Neural cell (in vitro differentiated cells): ENCODE measurements around the gene HPDL. TPM values are rescaled to one million over a fixed set of nuclear protein-coding genes. Genes with fewer than 3 reads are reported as not detected.

Experiments used
- H2AFZ ChIP-seq: fragments of 200-600, 300-800 bp; sonication (generic), shearing (Covaris generic); 2 replicates; pipeline ENCODE4 v1.6.0; 2014; ENCODE audit warnings: low read depth, mild to moderate bottlenecking, antibody characterized with exemption, low read length, moderate library complexity
- H3F3A ChIP-seq: fragments of 200-600 bp; shearing (Covaris generic); 2 replicates; pipeline ENCODE4 v1.6.1; 2016; ENCODE audit warnings: mild to moderate bottlenecking, moderate library complexity, mixed read lengths, antibody characterized with exemption, low read length; ENCODE audit not compliant: insufficient read depth, poor library complexity, severe bottlenecking
- H3K27ac ChIP-seq: fragments of 200-600, 300-800 bp; sonication (generic), shearing (Covaris generic); 2 replicates; pipeline ENCODE4 v1.5.1; 2014; ENCODE audit warnings: mild to moderate bottlenecking, low read length, moderate library complexity
- H3K27me3 ChIP-seq: fragments of 300-800, 200-600 bp; sonication (generic), shearing (Covaris generic); 2 replicates; pipeline ENCODE4 v1.6.0; 2014; ENCODE audit warnings: mild to moderate bottlenecking, low read depth, low read length, moderate library complexity; ENCODE audit not compliant: insufficient read depth
- H3K36me3 ChIP-seq: fragments of 300-800, 200-600 bp; sonication (generic), shearing (Covaris generic); 2 replicates; pipeline ENCODE4 v1.5.1; 2014; ENCODE audit warnings: mild to moderate bottlenecking, antibody characterized with exemption, low read length, moderate library complexity; ENCODE audit not compliant: insufficient read depth
- H3K4me2 ChIP-seq: fragments of 300-800, 200-600 bp; sonication (generic), shearing (Covaris generic); 2 replicates; pipeline ENCODE4 v1.6.0; 2014; ENCODE audit warnings: mild to moderate bottlenecking, low read length
- H3K4me3 ChIP-seq: fragments of 300-800, 200-600 bp; sonication (generic), shearing (Covaris generic); 2 replicates; pipeline ENCODE4 v1.5.1; 2014; ENCODE audit warnings: mild to moderate bottlenecking, low read length, moderate library complexity
- H3K79me2 ChIP-seq: fragments of 200-600 bp; shearing (Covaris generic); replicated peaks from 2 replicates; pipeline ENCODE4 v1.6.0; 2014; ENCODE audit warnings: mild to moderate bottlenecking, low read length, moderate library complexity; ENCODE audit not compliant: insufficient read depth
- H3K9ac ChIP-seq: fragments of 300-800, 200-600 bp; sonication (generic), shearing (Covaris generic); 2 replicates; pipeline ENCODE4 v1.6.1; 2016; ENCODE audit warnings: mild to moderate bottlenecking, low read length, mixed read lengths
- H3K9me2 ChIP-seq: fragments of 200-600 bp; shearing (Covaris generic); 2 replicates; pipeline ENCODE4 v1.6.1; 2016; ENCODE audit warnings: mild to moderate bottlenecking, low read length, mixed read lengths; ENCODE audit not compliant: insufficient read depth
- H3K9me3 ChIP-seq: fragments of 200-600, 300-800 bp; sonication (generic), shearing (Covaris generic); 2 replicates; pipeline ENCODE4 v1.6.1; 2016; ENCODE audit warnings: mild to moderate bottlenecking, mixed run types, low read length, moderate library complexity, mixed read lengths
- H4K20me1 ChIP-seq: fragments of 200-600 bp; shearing (Covaris generic); 2 replicates; pipeline ENCODE4 v1.6.1; 2016; ENCODE audit warnings: mild to moderate bottlenecking, mixed run types; ENCODE audit not compliant: insufficient read depth
- CTCF ChIP-seq: fragments of 450-650 bp; IDR thresholded peaks from 2 replicates; pipeline ENCODE4 v1.5.1; 2014; ENCODE audit warnings: antibody characterized with exemption, mild to moderate bottlenecking, moderate library complexity; ENCODE audit not compliant: poor library complexity, severe bottlenecking
- EP300 ChIP-seq: fragments of 450-650 bp; conservative IDR thresholded peaks from 2 replicates; pipeline ENCODE4 v1.6.1; 2014; ENCODE audit warnings: antibody characterized with exemption, mild to moderate bottlenecking, moderate library complexity; ENCODE audit not compliant: poor library complexity, severe bottlenecking
- EZH2 ChIP-seq: fragments of 200-600, 300-800 bp; shearing (Covaris generic), sonication (generic); IDR thresholded peaks from 2 replicates; pipeline ENCODE4 v1.6.1; 2014; ENCODE audit warnings: antibody characterized with exemption, low read length, borderline replicate concordance, mild to moderate bottlenecking; ENCODE audit not compliant: insufficient read depth, poor library complexity, severe bottlenecking
- MXI1 ChIP-seq: fragments of 450-650 bp; conservative IDR thresholded peaks from 2 replicates; pipeline ENCODE4 v1.6.1; 2014; ENCODE audit warnings: antibody characterized with exemption, mild to moderate bottlenecking; ENCODE audit not compliant: poor library complexity, severe bottlenecking
- POLR2AphosphoS5 ChIP-seq: IDR thresholded peaks from 2 replicates; pipeline ENCODE4 v1.6.1; 2012
- RAD21 ChIP-seq: fragments of 450-650 bp; conservative IDR thresholded peaks from 2 replicates; pipeline ENCODE4 v1.6.1; 2014; ENCODE audit warnings: antibody characterized with exemption, mild to moderate bottlenecking, moderate library complexity
- SMC3 ChIP-seq: fragments of 450-650 bp; conservative IDR thresholded peaks from 2 replicates; pipeline ENCODE4 v1.6.1; 2014; ENCODE audit warnings: antibody characterized with exemption, mild to moderate bottlenecking, moderate library complexity; ENCODE audit not compliant: poor library complexity
- TAF1 ChIP-seq: IDR thresholded peaks from 2 replicates; pipeline ENCODE4 v1.6.1; 2012; ENCODE audit warnings: low read depth
- polyA plus RNA-seq: library from polyadenylated mRNA; depleted of rRNA; stranded (reverse); fragments of >200 nt; gene quantifications from 2 replicates; pipeline ENCODE4 v1.2.3, GENCODE V29; 2014
- TF ChIP-seq, protein P1 (sequence below): IDR thresholded peaks from 2 replicates; pipeline ENCODE4 v1.6.1; 2012; ENCODE audit warnings: borderline replicate concordance

The HPDL gene
- polyA plus RNA-seq, 1 donor from 2014 or later = not detected

GRCh38 chr1:45319761-45320160 lies 6.9 kb upstream of the HPDL start:
- no peaks in the 10 kb centered on the region for H3F3A ChIP-seq
- H3K36me3 ChIP-seq = no peaks in the 10 kb centered on the region
- H3K9me3 ChIP-seq = no peaks in the 10 kb centered on the region
- no peak overlapping the region for H3K9ac ChIP-seq
- no peak overlapping the region for H2AFZ ChIP-seq
- no peak for TF ChIP-seq RAD21
- H3K27ac ChIP-seq = no peak overlapping the region
- no peak overlapping the region for H3K4me3 ChIP-seq
- no peak overlapping the region for H3K4me2 ChIP-seq
- H3K27me3 ChIP-seq = no peaks in the 10 kb centered on the region
- no peaks in the 10 kb centered on the region for H3K9me2 ChIP-seq
- H4K20me1 ChIP-seq = no peaks in the 10 kb centered on the region
- H3K79me2 ChIP-seq = no peaks in the 10 kb centered on the region

DNA sequence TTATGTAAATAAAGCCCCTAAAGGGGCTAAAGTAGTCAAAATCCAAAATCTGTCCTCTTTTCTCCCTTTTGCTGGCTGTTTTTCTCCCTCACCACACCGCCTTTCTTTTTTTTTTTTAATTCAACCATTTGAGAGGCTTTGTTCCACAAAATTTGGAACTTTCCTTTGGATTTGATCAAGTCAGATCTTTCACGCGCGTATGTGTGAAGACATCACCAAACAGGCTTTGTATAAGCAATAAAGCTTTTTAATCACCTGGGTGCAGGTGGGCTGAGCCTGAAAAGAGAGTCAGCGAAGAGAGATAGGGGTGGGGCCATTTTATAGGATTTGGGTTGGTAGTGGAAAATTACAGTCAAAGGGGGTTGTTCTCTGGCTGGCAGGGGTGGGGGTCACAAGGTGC lies 5.3 kb upstream of the HPDL start:
- H3K4me2 ChIP-seq = no peak overlapping the region

GRCh38 chr1:45322486-45323040 lies 4.1 kb upstream of the HPDL start:
- H3K27ac ChIP-seq = no peak overlapping the region
- no peaks in the 10 kb centered on the region for H4K20me1 ChIP-seq
- H3F3A ChIP-seq = no peaks in the 10 kb centered on the region
- H3K36me3 ChIP-seq = no peaks in the 10 kb centered on the region
- H3K79me2 ChIP-seq = no peaks in the 10 kb centered on the region
- no peak overlapping the region for H3K4me2 ChIP-seq
- H3K27me3 ChIP-seq = no peaks in the 10 kb centered on the region
- H3K9me3 ChIP-seq = no peaks in the 10 kb centered on the region
- H3K9me2 ChIP-seq = no peaks in the 10 kb centered on the region
- H2AFZ ChIP-seq = no peak overlapping the region
- no peak overlapping the region for H3K4me3 ChIP-seq
- TF ChIP-seq, protein P1, sequence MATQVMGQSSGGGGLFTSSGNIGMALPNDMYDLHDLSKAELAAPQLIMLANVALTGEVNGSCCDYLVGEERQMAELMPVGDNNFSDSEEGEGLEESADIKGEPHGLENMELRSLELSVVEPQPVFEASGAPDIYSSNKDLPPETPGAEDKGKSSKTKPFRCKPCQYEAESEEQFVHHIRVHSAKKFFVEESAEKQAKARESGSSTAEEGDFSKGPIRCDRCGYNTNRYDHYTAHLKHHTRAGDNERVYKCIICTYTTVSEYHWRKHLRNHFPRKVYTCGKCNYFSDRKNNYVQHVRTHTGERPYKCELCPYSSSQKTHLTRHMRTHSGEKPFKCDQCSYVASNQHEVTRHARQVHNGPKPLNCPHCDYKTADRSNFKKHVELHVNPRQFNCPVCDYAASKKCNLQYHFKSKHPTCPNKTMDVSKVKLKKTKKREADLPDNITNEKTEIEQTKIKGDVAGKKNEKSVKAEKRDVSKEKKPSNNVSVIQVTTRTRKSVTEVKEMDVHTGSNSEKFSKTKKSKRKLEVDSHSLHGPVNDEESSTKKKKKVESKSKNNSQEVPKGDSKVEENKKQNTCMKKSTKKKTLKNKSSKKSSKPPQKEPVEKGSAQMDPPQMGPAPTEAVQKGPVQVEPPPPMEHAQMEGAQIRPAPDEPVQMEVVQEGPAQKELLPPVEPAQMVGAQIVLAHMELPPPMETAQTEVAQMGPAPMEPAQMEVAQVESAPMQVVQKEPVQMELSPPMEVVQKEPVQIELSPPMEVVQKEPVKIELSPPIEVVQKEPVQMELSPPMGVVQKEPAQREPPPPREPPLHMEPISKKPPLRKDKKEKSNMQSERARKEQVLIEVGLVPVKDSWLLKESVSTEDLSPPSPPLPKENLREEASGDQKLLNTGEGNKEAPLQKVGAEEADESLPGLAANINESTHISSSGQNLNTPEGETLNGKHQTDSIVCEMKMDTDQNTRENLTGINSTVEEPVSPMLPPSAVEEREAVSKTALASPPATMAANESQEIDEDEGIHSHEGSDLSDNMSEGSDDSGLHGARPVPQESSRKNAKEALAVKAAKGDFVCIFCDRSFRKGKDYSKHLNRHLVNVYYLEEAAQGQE = no peak
- TF ChIP-seq EP300 (no peak), RAD21 (no peak), MXI1 (no peak), POLR2AphosphoS5 (no peak), EZH2 (no peak), TAF1 (no peak), SMC3 (no peak), CTCF (no peak)
- no peak overlapping the region for H3K9ac ChIP-seq

More for the DNA sequence above, 5.3 kb upstream of the HPDL start:
- H3K4me3 ChIP-seq = no peak overlapping the region
- H3F3A ChIP-seq = no peaks in the 10 kb centered on the region
- H2AFZ ChIP-seq = no peak overlapping the region
- no peaks in the 10 kb centered on the region for H3K36me3 ChIP-seq
- H3K9ac ChIP-seq = no peak overlapping the region
- no peaks in the 10 kb centered on the region for H3K79me2 ChIP-seq
- H3K9me3 ChIP-seq = no peaks in the 10 kb centered on the region
- no peak for TF ChIP-seq TAF1
- H4K20me1 ChIP-seq = no peaks in the 10 kb centered on the region
- H3K9me2 ChIP-seq = no peaks in the 10 kb centered on the region
- no peak overlapping the region for H3K27ac ChIP-seq
- H3K27me3 ChIP-seq = no peaks in the 10 kb centered on the region
